ENCODE data around the gene GPANK1.

Gene GPANK1

GRCh38 chr6:31666337-31666965 is 1.7 kb upstream of the GPANK1 start:
- no peak for DNase-seq (ENCODE audit: extremely low read depth, low read depth)

GRCh38 chr6:31665501-31666336 is 922 bp upstream of the GPANK1 start, which contains the start of gene CSNK2B:
Gene CSNK2B (plus strand): TSS chr6:31666080. CDS start chr6:31666832, 752 bp downstream.
- TF ChIP-seq CTCF (IDR thresholded peaks at IDR 0.05; ENCODE audit: low read depth, low read length): no peak
- DNase-seq (ENCODE audit: extremely low read depth, low read depth): peak; percentile 91

More at GRCh38 chr6:31666337-31666965, 1.7 kb upstream of the GPANK1 start:
- TF ChIP-seq CTCF (IDR thresholded peaks at IDR 0.05; ENCODE audit: low read depth, low read length): no peak

GRCh38 chr6:31663961-31664789 is 622 bp downstream of the GPANK1 start:
- TF ChIP-seq CTCF (IDR thresholded peaks at IDR 0.05; ENCODE audit: low read depth, low read length): no peak; the same call in 1 of the 2 replicates
- DNase-seq (ENCODE audit: extremely low read depth, low read depth): peak; percentile 31

GRCh38 chr6:31663126-31663960 is 1.5 kb downstream of the GPANK1 start:
- no peak for TF ChIP-seq CTCF (IDR thresholded peaks at IDR 0.05; ENCODE audit: low read depth, low read length)
- DNase-seq (ENCODE audit: extremely low read depth, low read depth): no peak

GRCh38 chr6:31662124-31662723 is 2.6 kb downstream of the GPANK1 start:
- no peak for TF ChIP-seq CTCF (IDR thresholded peaks at IDR 0.05; ENCODE audit: low read depth, low read length)
- DNase-seq (ENCODE audit: extremely low read depth, low read depth): no peak
